DMS153 treated with DMSO at 0.1 percent for 48 hours (cell line): Measurements from ENCODE around the gene SERPINB12.

Experiments
- DNase-seq: peaks from one replicate; lab custom pipeline; 2025; ENCODE audit not compliant: unreplicated experiment; lab: John Stamatoyannopoulos, UW

The SERPINB12 gene

DNA sequence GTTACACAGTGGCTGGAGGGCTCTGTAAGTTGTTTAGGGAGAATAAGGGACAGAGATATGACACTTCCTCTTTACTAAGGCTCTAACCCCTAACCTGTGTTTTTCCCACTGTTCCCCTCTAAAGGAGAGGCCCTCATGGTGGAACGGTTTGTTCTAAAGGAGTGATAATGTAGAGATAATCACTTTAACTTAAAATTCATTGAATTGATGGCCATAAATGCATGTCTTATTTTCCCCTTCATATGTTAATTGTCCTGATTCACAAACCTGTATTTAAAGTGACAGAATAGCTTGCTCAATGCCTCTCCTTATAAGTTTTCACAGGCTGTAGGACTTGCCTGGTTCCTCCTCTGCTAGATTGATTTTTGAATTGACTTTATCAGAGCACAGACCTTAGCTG lies at the start of gene SERPINB12:
SERPINB12 (plus strand) TSS at position 301 of the 400 bp plus-strand sequence. CDS start 13,791 bp downstream, outside the sequence.
- no peak for DNase-seq

GRCh38 chr18:63492851-63493250 lies 49.3 kb upstream of the SERPINB12 start:
- DNase-seq: no peak

DNA sequence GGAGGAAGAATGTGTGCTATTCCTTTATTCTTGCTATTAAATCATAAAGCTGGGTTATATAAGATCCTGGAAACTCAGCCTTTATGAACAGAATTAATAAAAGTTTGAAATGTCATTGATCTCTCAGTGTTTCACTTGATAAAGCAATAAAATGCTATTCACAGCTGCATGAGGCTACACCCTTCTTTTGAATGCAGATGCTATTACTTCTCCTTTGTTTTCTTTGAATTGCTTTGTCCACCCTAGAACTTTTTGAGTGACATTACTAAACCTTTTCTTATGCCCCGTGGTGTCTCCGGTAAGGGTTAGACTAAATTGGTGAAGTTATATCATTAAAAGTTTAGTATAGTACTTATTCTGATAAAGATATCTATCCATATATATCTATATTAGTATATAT lies 46.5 kb upstream of the SERPINB12 start:
- DNase-seq: no peak

- DNase-seq: no peak
Observed at GRCh38 chr18:63505566-63506335, 36.4 kb upstream of the SERPINB12 start.

- DNase-seq: no peak
Observed at GRCh38 chr18:63506336-63506646, 35.9 kb upstream of the SERPINB12 start.

DNA sequence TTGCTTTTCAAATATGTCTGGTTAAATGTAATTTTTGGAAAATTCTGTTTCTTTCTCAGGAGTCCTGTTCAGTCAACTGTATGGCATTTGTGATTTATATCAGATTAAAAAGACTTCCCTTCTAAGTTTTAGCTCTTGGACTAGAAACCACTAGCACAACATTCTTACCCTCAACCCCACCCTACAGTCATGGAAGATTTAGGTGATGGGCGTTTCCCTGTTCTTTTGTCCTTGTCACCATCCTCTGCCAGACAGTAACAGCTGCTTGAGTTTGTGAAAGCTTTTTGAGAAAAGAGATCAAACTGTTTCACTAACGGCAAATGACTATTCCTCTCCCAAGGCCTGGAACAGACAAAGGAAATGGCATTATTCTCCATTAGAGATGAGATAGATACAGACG lies 33.6 kb upstream of the SERPINB12 start:
- DNase-seq: no peak

GRCh38 chr18:63511285-63511684 lies 30.9 kb upstream of the SERPINB12 start:
- no peak for DNase-seq

DNA sequence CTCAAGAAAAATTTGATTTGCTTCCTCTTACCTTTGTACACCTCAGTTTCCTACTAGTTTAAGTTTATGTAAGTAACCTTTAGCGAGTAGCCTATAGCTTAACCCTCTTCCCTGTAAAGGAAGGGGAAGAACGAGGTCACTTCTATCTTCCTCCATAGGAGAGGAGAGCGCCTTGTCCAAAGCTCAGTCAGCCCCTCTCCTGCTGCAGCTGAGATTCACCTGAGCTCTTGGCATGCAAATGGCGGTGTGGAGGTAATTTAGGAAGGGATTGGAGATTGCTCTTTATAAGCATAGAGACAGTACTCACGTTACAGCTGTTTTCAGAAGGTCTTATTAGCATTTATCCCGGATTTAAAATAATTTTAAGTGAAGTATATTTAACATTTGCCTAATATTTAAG lies 27.8 kb upstream of the SERPINB12 start:
- no peak for DNase-seq

- no peak for DNase-seq
Observed at GRCh38 chr18:63514888-63515678, 27.1 kb upstream of the SERPINB12 start.

DNA sequence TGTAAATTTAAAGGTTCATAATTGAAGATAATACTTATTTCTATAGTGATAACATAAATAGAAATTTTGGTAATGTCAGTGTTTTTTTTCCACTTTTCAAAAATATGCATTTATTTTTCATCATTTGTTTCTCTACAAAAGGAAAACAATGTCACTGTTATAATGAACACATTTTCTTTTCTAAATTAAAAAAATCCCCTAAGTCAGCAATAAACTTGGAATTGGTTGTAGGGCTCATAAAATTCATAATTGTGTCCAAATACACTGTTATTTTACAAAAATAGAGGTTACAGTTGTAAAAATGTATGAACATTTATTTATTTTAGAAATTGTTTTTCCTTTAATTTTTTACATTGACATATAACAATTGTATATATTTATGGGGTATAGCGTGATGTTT lies 26.4 kb upstream of the SERPINB12 start:
- DNase-seq: no peak

GRCh38 chr18:63518178-63519012 lies 23.8 kb upstream of the SERPINB12 start:
- peak; percentile 73 for DNase-seq

DNA sequence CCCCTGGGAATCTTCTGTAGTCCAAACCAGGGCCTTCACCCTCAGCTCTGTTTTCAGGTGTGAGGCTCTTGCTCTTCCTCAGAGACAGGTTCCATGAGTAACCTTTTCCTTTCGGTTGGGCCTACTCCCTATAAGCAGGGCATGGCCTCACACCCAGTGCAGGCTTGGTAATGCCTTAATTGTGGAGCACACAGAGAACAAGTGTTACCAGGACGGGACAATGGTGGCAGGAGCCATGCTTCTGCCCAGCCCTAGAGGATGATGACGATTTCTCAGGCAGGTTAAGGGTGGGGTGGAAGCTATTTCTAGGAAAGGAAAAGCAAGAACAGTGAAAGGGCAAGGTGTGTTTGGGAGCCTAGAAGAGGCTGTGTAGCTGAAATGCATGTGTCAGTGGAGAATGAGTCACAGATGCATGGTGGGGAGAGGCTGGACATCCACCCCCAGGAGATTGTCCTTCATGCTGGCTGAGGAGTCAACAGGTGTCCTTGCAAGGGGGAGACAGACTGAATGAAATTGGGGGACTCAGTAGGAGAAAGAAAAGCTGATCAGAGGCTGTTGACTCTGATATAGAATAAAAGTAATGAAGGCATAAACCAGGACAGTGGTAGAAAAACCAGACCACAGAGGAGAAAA lies 22.0 kb upstream of the SERPINB12 start:
- DNase-seq: no peak

GRCh38 chr18:63523660-63524059 lies 18.5 kb upstream of the SERPINB12 start:
- no peak for DNase-seq

GRCh38 chr18:63527251-63527650 lies 14.9 kb upstream of the SERPINB12 start:
- DNase-seq: no peak

GRCh38 chr18:63528863-63529492 lies 13.2 kb upstream of the SERPINB12 start:
- no peak for DNase-seq

DNA sequence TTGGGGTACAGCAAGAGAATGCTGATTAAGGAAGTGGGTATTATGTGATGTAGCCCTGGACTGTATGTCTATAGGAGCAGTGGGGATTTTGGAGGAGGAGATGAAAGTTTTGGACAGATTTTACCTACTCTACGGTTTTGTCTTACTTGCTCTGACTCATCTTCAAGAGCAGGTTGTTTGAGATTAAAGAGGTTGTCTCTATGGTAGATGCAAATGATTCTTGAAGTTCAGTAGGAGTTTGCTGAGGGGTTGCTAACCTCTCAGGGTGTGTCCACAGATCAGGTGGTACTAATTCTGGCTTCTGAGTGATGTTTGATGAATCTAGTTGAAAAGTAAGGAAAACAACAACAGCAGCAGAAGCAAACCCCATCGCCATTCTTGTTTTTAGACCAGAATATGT lies 9.7 kb upstream of the SERPINB12 start:
- no peak for DNase-seq

DNA sequence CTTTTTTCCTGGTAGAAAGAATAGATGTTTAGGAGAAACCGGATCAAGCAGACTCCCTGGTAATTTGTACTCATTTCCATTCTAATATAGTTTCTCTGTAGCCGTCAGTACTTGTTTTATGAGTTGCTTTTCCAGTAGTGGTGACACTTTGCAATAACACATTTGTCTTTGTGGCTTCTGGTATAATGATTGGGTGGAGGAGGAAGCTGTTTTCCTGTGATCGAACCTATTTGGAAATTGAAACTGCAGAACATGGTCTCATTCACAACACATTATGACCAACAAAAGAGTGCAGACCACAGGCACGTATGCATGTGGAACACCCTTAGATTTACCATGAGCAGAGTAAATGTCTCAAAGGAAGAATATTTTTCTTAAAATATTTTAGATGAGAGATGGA lies 7.6 kb upstream of the SERPINB12 start:
- DNase-seq: no peak

DNA sequence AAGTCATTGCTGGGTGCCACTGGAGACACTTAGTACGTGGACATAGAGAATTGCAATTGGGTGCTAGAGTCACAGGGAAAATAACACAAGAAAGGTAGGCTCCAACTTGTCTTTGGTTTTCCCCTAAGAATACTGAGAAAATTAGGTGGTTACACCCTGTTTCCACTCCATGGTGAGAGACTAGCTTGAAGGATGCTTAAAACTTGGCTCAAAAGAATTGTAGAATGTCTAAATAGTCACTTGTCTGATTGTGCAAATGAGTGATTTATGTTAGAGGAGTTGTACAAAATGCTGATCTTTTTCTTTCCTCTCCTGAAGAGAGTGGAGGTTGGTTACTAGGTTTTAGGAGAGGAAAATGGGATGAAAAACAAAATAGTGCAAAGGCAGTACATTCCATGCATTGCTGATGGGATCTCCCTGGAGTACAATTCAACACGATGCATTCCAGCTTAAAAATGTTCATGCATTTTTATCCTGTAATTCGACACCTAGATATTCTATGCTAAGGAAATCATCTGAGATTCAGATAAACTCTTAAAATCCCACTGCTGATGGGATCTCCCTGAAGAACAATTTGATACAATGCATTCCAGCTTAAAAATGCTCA lies 2.2 kb upstream of the SERPINB12 start:
- no peak for DNase-seq

GRCh38 chr18:63544017-63544416 lies 1.8 kb downstream of the SERPINB12 start:
- no peak for DNase-seq

DNA sequence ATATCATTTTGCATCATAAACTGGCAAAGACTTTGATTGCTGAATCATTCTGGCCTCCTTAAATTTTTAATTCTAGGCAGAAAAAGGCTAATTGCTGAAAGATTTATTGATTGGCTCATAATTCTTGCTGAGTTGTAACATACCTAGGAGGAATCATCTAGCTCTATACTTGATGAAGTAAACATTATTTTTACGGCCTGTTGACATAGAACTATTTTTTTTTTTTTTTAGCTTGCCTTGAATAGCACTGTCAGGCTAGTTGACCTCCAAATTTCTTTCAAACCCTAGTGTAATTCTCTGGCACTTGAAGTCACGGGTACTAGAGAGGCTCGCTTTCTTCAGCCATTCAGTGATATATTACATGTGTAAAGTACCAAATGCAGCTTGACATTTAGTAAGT lies 2.8 kb downstream of the SERPINB12 start:
- DNase-seq: no peak
